IMR-90 (cell line): ENCODE data around the gene RHEX.

Experiments
- BHLHE40 ChIP-seq: fragments of 150-350 bp; IDR thresholded peaks from 2 replicates; pipeline ENCODE4 v1.6.1; 2016; ENCODE audit warnings: mild to moderate bottlenecking, low read depth, low read length
- CEBPB ChIP-seq: IDR thresholded peaks from 2 replicates; pipeline ENCODE4 v1.6.1; 2012; ENCODE audit warnings: low read depth, low read length, improper control_type of control experiment
- CHD1 ChIP-seq: IDR thresholded peaks from 2 replicates; pipeline ENCODE4 v1.6.1; 2012; ENCODE audit warnings: low read depth, low read length, improper control_type of control experiment
- MAZ ChIP-seq: IDR thresholded peaks from 2 replicates; pipeline ENCODE4 v1.6.1; 2012; ENCODE audit warnings: low read depth, mild to moderate bottlenecking, low read length, improper control_type of control experiment, moderate library complexity, borderline replicate concordance
- POLR2A ChIP-seq: IDR thresholded peaks from 2 replicates; pipeline ENCODE4 v1.6.1; 2012; ENCODE audit warnings: mild to moderate bottlenecking, low read depth, low read length
- RAD21 ChIP-seq: IDR thresholded peaks from 2 replicates; pipeline ENCODE4 v1.6.1; 2012; ENCODE audit warnings: low read length, improper control_type of control experiment
- RCOR1 ChIP-seq: IDR thresholded peaks from 2 replicates; pipeline ENCODE4 v1.6.1; 2012; ENCODE audit warnings: mild to moderate bottlenecking, low read length, improper control_type of control experiment; ENCODE audit not compliant: insufficient replicate concordance
- SMC3 ChIP-seq: fragments of 150-350 bp; IDR thresholded peaks from 2 replicates; pipeline ENCODE4 v1.6.1; 2016; ENCODE audit warnings: low read depth, mild to moderate bottlenecking, antibody characterized with exemption, low read length, moderate library complexity
- TF ChIP-seq, protein P1 (sequence below): conservative IDR thresholded peaks from 2 replicates; pipeline ENCODE4 v1.5.1; 2012; ENCODE audit warnings: mild to moderate bottlenecking, low read depth, low read length, improper control_type of control experiment
- TF ChIP-seq, protein P2 (sequence below): fragments of 150-350 bp; IDR thresholded peaks from 2 replicates; pipeline ENCODE4 v1.6.1; 2017; ENCODE audit warnings: mild to moderate bottlenecking, antibody characterized with exemption, low read length, low read depth

DNA sequence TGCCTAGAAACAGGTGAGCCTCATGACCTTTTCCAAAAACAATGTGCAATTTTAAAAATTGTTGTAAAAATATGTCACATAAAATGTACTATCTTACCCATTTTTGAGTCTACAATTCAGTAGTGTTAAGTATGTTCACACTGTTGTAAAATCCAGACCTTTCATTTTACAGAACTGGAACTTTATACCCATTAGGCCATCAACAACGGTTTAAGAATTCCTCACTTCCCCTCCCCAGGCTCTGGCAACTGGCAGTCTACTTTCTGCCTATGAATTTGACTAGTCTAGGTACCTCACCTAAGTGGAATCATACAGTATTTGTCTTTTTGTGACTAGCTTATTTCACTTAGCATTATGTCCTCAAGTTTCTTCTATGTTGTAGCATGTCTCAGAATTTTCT is 37.9 kb upstream of the RHEX start:
- TF ChIP-seq, protein P1, sequence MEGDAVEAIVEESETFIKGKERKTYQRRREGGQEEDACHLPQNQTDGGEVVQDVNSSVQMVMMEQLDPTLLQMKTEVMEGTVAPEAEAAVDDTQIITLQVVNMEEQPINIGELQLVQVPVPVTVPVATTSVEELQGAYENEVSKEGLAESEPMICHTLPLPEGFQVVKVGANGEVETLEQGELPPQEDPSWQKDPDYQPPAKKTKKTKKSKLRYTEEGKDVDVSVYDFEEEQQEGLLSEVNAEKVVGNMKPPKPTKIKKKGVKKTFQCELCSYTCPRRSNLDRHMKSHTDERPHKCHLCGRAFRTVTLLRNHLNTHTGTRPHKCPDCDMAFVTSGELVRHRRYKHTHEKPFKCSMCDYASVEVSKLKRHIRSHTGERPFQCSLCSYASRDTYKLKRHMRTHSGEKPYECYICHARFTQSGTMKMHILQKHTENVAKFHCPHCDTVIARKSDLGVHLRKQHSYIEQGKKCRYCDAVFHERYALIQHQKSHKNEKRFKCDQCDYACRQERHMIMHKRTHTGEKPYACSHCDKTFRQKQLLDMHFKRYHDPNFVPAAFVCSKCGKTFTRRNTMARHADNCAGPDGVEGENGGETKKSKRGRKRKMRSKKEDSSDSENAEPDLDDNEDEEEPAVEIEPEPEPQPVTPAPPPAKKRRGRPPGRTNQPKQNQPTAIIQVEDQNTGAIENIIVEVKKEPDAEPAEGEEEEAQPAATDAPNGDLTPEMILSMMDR, result no peak
- TF ChIP-seq MAZ (no peak), SMC3 (no peak), POLR2A (no peak), BHLHE40 (no peak), RCOR1 (no peak), CEBPB (no peak), CHD1 (no peak), RAD21 (no peak)
- TF ChIP-seq, protein P2, sequence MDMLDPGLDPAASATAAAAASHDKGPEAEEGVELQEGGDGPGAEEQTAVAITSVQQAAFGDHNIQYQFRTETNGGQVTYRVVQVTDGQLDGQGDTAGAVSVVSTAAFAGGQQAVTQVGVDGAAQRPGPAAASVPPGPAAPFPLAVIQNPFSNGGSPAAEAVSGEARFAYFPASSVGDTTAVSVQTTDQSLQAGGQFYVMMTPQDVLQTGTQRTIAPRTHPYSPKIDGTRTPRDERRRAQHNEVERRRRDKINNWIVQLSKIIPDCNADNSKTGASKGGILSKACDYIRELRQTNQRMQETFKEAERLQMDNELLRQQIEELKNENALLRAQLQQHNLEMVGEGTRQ, result no peak
